ENCODE measurements around the gene CD44.
"Not testable (repeated sequence)": the region's sequence is repeated elsewhere in the genome, so short reads cannot be mapped to it uniquely, and the experiment has no call there.

The CD44 gene

GRCh38 chr11:35211952-35212351, 73.0 kb downstream of the CD44 start:
- no peak for DNase-seq (ENCODE audit: low read depth in 2 of 2)

GRCh38 chr11:35214226-35214770, 75.3 kb downstream of the CD44 start:
- no peak for DNase-seq (ENCODE audit: low read depth in 2 of 2)

- peak in 1 of 2 donors; percentile 41 for DNase-seq (ENCODE audit: low read depth in 2 of 2)
Observed at GRCh38 chr11:35214792-35215193, 75.8 kb downstream of the CD44 start.

GRCh38 chr11:35215945-35216344, 77.0 kb downstream of the CD44 start:
- DNase-seq (ENCODE audit: low read depth in 2 of 2): no peak

GRCh38 chr11:35216962-35217678, 78.1 kb downstream of the CD44 start:
- no peak for DNase-seq (ENCODE audit: low read depth in 2 of 2)

- DNase-seq (ENCODE audit: low read depth in 2 of 2): no peak
Observed at GRCh38 chr11:35218956-35219355, 80.0 kb downstream of the CD44 start.

GRCh38 chr11:35223371-35223796, 84.4 kb downstream of the CD44 start:
- no peak for DNase-seq (ENCODE audit: low read depth in 2 of 2)

GRCh38 chr11:35223991-35224390, 85.0 kb downstream of the CD44 start:
- no peak for DNase-seq (ENCODE audit: low read depth in 2 of 2)

GRCh38 chr11:35225946-35226520, 87.1 kb downstream of the CD44 start:
- DNase-seq (ENCODE audit: low read depth in 2 of 2): no peak

GRCh38 chr11:35226756-35227155, 87.8 kb downstream of the CD44 start:
- not testable (repeated sequence) for DNase-seq (ENCODE audit: low read depth in 2 of 2)

GRCh38 chr11:35227576-35228327, 88.8 kb downstream of the CD44 start:
- no peak for DNase-seq (ENCODE audit: low read depth in 2 of 2)

GRCh38 chr11:35228328-35228725, 89.4 kb downstream of the CD44 start:
- no peak for DNase-seq (ENCODE audit: low read depth in 2 of 2)

- DNase-seq (ENCODE audit: low read depth in 2 of 2): no peak
Observed at GRCh38 chr11:35230388-35230787, 91.4 kb downstream of the CD44 start.

- DNase-seq (ENCODE audit: low read depth in 2 of 2): no peak
Observed at GRCh38 chr11:35231076-35231860, 92.3 kb downstream of the CD44 start.

GRCh38 chr11:35232891-35233330, 93.9 kb downstream of the CD44 start:
- no peak for DNase-seq (ENCODE audit: low read depth in 2 of 2)

GRCh38 chr11:35233518-35233917, 94.5 kb downstream of the CD44 start:
- no peak for DNase-seq (ENCODE audit: low read depth in 2 of 2)

GRCh38 chr11:35234460-35235156, 95.6 kb downstream of the CD44 start:
- no peak for DNase-seq (ENCODE audit: low read depth in 2 of 2)

GRCh38 chr11:35235157-35235468, 96.1 kb downstream of the CD44 start:
- DNase-seq (ENCODE audit: low read depth in 2 of 2): no peak

GRCh38 chr11:35235498-35235897, 96.5 kb downstream of the CD44 start:
- DNase-seq (ENCODE audit: low read depth in 2 of 2): no peak

GRCh38 chr11:35235936-35236666, 97.1 kb downstream of the CD44 start:
- DNase-seq (ENCODE audit: low read depth in 2 of 2): peak; percentile 24 to 55

- no peak for DNase-seq (ENCODE audit: low read depth in 2 of 2)
Observed at GRCh38 chr11:35236667-35237003, 97.7 kb downstream of the CD44 start.
